D721Med (cell line): ENCODE data around the gene RBKS.

ENCODE experiments used
- DNase-seq: peaks from one replicate; pipeline ENCODE4 v3.0.0; 2011; ENCODE audit warnings: low spot score; ENCODE audit not compliant: insufficient read length
- FAIRE-seq: peaks from 2 replicates; lab custom pipeline; 2011; peaks lifted over from hg19 to GRCh38; lab: Jason Lieb, UNC
- TF ChIP-seq, protein P1 (sequence below): IDR thresholded peaks from 2 replicates; pipeline ENCODE4 v1.5.1; 2012; ENCODE audit warnings: mild to moderate bottlenecking, control low read depth; ENCODE audit not compliant: insufficient read depth; ENCODE audit errors: missing control alignments

The RBKS gene

DNA sequence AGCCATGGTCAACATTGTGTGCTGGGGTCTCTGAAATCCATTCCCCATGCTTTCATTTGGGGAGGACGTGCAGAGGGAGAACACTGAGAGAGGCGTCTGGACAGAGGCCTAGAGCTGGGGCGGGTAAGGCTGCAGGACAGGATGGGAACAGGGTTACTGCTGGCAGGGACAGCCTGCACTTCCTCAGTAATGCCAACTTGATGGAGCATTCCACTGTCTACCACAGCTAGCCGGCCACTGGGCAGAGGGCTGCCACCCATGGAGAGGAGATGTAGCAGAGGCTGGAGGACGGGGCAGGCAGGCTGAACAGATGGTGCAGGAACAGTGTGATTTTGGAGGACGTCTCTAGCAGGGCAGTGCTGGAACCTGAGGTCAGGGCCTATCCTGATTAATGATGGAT lies 89.3 kb downstream of the RBKS start:
- FAIRE-seq: no peak

GRCh38 chr2:27799646-27800010 lies 90.6 kb downstream of the RBKS start:
- TF ChIP-seq, protein P1, sequence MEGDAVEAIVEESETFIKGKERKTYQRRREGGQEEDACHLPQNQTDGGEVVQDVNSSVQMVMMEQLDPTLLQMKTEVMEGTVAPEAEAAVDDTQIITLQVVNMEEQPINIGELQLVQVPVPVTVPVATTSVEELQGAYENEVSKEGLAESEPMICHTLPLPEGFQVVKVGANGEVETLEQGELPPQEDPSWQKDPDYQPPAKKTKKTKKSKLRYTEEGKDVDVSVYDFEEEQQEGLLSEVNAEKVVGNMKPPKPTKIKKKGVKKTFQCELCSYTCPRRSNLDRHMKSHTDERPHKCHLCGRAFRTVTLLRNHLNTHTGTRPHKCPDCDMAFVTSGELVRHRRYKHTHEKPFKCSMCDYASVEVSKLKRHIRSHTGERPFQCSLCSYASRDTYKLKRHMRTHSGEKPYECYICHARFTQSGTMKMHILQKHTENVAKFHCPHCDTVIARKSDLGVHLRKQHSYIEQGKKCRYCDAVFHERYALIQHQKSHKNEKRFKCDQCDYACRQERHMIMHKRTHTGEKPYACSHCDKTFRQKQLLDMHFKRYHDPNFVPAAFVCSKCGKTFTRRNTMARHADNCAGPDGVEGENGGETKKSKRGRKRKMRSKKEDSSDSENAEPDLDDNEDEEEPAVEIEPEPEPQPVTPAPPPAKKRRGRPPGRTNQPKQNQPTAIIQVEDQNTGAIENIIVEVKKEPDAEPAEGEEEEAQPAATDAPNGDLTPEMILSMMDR: no peak

More for the DNA sequence above, 89.3 kb downstream of the RBKS start:
- TF ChIP-seq, protein P1: no peak
- DNase-seq: no peak

DNA sequence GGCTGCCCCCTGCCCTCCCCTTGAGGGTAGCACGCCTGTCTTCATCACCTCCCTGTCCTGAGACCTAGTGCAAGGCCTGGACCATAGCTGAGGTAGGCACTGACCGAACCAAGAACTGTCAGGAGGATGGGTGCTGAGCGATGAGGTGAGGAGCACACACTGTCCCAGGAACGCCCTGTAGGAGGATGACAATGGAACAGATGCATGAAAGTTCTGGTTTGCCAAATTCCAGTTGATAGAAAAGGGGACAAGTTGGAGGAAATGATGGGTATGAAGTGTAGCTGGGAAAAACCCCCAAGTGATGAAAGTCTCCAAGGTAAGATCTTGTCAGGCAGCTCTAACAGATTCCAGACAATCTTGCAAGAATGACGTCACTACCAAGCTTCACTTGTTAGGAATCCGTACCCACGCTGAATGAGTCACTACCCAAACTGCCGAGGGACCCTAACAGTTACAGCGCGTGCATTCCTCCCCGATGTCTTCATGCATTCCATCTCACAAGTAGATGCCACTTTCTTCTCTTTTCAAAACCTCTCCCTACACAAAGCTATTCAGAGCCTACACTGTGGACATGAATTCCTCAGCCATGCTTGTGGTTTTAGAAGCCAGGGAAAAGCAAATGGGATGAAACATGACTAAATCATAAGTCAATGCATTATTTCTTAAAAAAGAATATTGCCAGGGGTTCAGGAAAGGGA lies 91.1 kb downstream of the RBKS start:
- FAIRE-seq (no peak), DNase-seq (no peak)
- TF ChIP-seq, protein P1: no peak

More at GRCh38 chr2:27799646-27800010, 90.6 kb downstream of the RBKS start:
- FAIRE-seq: no peak
- DNase-seq: no peak

GRCh38 chr2:27798486-27798885 lies 91.7 kb downstream of the RBKS start:
- TF ChIP-seq, protein P1: no peak
- FAIRE-seq: no peak
- no peak for DNase-seq

DNA sequence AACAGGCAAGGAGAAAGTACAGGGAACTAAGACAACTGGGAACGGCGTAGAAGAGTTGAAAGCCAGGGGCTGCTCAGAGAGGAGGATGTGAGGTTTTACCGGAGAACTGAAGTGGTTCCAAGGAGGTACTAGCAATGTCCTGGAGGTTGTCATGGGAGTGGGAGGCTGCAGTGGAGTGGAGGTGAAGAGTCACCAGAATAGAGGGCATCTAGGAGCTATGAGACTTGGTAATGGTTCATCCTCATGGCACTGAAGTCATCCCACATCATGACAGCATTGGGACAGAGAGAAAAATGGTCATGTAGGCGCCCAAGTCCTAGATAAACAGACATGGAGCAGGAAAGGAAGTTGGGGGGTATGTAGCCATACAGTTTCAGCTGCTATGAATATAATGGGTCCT lies 92.3 kb downstream of the RBKS start:
- TF ChIP-seq, protein P1: no peak
- DNase-seq (no peak), FAIRE-seq (no peak)

- TF ChIP-seq, protein P1: no peak
- FAIRE-seq: no peak
- no peak for DNase-seq
Observed at GRCh38 chr2:27796791-27797765, 93.1 kb downstream of the RBKS start.
